HG02973 (cell line): ENCODE results near the gene INTS1.
"Not testable (repeated sequence)": the region's sequence is repeated elsewhere in the genome, so short reads cannot be mapped to it uniquely, and the experiment has no call there.

ENCODE experiments used
- ATAC-seq: cut with Tn5 transposase; IDR thresholded peaks from one replicate; pipeline ENCODE4 v1.9.1; 2021; ENCODE audit warnings: moderate library complexity; ENCODE audit not compliant: unreplicated experiment

Gene INTS1

DNA sequence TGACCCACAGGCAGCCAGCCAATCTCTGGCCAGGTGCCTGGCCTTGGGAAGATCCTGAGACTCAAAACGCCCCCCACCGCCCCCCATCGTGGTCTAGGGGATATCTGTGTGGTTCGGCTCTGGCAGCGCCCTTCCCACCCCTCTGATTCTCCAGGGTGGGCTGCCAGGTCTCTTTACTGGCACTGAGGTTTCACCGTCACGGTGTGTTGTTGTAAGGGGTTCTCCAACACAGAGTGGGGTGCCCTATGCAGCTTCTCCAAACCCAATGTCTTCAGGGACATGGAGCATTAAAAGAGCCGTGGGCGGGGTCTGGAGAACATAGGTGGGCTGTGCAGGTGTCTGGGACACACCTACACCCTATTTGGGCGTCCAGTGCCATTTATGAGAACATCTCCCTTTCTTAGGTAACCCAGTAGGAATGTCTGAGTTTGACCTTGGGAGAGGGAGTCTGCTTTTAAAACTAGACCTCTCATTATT, 27.8 kb upstream of the INTS1 start:
- ATAC-seq = no peak

DNA sequence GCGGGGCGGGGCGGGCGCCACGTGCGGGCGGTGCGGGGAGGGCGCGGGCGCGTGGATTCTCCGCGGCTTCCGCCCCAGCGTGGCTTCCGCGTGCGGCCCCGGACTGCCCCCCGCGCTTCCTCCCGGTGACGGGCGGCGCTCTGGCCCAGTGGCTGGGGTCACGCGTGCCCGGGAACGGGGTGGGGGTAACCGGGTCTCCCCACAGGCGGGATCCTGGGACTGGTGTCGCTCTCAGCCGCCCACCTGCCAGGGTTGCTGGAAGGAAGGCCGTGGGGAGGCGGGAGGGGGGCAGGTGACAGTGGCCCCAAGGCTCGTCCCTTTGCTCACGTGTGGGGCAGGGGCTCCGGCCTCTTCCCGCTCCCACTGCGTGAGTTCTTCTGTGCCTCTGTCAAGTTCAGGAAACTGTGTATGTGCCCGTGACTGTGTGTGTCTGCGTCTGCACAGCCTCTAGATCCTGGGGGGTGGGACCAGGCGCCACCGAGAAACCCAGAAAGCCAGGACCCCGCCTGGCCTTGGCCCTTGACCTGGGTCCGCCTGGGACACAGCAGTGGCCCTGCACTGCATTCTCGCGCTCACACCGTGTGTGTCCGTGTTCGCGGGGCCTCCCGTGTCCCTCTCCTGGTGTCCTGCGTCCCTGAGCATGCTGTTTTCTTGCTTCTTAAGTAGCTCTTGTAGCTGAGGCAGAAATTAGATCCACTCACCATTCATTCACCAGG, 27.2 kb upstream of the INTS1 start:
- ATAC-seq = peak; percentile 8

DNA sequence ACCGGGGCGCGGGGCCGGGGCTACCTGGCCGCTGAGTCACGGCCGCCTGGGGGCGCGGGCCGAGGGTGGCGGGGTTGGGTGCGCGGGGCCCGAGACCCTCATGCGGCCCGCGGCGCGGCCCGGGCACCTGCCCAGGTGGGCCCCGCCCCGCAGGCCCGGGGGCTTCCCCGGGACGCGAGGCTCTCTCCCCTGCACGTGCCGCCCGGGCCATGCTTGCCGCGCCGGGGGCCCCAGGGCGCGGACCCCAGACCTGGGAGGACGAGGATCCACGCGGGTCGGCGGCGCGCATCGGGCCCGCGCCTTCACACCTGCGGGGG, 26.7 kb upstream of the INTS1 start:
- peak; percentile 13 for ATAC-seq

DNA sequence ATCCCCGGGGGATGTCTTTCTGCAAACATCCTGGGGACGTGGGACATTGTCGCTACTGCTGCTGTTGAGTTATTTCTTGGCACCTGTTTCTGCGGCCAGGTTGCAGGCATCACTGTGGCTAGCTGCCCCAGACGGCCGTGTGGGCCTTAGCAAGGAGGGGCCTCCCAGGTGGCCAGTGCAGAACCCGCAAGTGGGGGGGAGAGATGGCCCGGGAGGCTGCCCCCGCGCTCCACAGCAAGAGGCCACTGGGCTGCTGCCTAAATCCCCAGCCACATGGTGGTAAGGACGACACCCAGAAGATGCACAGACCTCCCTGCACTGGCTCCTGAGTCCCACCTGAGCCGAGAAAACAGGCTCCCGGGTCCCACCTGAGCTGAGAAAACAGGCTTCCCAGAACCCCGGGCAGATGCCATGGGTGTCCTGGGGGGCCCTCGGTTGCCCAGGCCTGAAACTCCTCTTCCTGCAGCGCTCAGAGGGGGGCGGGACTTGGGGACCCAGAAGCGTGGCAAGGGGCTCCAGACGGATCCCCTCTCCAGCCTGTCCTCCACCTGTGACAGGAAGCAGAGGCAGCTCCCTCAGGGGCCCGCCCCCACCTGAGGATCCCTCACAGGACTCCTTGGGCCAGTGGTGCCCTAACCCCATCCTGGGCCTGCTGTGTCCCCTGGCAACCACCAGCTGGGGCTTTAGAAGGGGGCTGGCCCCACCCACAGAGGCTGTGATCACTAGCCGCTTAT, 25.4 kb upstream of the INTS1 start:
- ATAC-seq = no peak

DNA sequence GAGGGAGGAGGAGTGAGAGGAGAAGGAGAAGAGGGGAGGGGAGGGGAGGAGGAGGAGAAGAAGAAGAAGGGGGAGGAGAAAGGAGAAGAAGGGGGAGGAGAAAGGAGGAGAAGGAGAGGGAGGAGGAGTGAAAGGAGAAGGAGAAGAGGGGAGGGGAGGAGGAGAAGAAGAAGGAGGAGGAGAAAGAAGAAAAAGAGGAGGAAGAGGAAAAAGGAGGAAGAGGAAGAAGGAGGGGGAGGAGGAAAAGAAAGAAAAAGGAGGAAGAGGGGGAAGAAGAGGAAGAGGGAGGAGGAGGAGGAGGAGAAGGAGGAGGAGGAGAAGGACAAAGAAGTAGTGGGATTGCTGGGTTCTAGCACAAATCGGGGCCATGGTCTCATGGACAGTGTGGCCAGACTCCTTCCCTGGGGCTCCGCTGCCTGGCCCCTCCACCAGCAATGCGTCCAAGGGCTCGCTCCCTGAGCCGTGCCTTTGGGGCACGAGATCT, 22.1 kb upstream of the INTS1 start:
- no peak for ATAC-seq

DNA sequence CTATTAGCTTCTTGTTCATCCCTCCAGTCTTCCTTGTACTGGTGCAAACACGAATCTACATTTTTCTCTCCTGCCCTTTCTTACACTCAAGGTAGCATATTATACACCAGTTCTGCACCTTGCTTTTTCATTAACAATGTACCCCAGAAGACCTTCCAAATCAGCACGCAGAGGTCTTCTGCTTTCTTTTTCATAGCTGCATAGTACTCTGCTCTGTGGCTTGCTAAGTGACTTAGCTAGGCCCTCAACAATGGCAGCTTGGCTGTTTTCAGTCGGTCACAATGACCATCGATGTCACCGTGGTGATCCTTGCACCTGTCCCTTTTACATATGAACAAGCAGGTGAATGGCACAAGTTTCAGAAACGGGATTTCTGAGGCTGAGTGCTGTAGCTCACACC, 21.2 kb upstream of the INTS1 start:
- no peak for ATAC-seq

DNA sequence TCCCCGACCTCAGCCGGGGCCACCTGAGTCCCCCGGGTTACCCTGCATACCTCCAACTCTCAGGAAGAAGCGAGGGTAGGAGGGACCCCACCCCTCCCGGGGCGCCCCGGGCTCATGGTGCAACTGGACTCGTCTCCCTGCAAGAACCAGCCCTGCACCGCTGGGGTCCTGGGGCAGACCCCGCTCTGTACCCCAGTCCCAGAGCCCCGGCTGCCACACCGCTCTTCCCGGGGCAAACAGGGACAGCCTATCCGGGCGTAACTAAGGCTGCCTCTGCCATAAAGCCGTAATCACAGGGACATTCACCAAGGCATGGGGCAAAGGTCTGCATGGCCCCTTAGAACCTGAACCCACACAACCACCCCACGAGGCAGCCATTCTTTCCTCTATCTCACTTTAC, 19.7 kb upstream of the INTS1 start:
- ATAC-seq = no peak

DNA sequence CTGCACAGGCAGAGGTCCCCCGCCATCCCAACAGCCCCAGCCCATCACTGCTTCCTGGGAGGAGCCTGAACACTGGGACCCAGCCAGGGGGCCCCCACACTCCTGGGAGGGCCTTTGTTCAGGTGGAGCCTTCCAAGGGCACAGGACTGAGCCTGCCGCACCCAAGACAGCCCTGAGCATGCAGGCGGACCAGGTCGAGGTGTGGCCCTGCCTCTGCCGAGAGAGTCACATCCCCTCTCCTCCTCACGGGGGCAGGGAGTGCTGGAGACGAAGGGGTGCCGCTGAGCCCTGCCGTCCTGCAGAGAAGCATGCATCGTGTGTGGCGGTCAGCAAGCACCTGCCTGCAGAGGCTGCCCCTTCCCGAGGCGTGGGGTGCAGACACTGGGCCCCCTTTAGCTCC, 19.0 kb upstream of the INTS1 start:
- ATAC-seq = no peak

DNA sequence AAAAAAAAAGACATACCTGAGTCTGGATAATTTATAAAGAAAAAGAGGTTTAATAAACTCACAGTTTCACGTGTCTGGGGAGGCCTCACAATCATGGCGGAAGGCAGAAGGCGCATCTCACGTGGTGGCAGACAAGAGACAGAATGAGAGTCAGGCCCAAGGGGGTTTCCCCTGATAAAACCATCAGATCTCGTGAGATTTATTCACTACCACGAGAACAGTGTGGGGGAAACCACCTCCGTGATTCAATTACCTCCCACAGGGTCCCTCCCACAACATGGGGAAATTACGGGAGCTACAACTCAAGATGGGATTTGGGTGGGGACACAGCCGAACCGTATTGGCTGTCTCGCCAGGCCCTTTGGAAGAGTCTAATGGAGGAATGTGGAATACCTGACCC, 17.3 kb upstream of the INTS1 start:
- ATAC-seq = no peak

DNA sequence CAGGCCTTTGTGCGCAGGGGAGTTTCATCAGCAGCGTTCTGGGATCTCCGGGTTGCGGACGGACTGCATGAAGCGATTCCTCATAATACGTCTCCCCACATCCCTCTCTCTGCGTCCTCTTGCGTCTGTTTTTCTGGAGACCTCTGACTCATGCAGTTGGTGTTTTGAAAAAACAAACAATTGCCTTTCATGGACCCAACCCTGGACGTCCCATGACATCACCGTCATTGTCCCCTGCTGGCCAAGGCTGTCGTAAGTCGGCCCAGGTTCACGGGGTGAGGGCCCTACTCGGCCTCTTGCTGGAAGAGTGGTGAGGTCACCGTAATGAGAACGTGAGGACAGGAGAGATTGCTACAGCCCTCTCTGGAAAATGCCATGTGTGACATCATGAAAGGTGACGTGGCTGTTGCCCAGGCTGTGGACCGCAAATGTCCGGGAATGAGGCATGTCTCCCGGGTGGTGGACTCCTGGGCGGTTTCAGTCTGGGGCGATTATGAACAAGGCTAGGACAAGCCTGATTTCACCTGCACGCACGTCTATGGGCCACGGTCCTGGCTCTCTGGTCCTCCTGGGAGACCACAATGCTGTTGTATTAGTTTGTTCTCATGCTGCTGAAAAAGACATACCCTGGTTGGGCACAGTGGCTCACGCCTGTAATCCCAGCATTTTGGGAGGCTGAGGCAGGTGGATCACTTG, 16.5 kb upstream of the INTS1 start:
- no peak for ATAC-seq

DNA sequence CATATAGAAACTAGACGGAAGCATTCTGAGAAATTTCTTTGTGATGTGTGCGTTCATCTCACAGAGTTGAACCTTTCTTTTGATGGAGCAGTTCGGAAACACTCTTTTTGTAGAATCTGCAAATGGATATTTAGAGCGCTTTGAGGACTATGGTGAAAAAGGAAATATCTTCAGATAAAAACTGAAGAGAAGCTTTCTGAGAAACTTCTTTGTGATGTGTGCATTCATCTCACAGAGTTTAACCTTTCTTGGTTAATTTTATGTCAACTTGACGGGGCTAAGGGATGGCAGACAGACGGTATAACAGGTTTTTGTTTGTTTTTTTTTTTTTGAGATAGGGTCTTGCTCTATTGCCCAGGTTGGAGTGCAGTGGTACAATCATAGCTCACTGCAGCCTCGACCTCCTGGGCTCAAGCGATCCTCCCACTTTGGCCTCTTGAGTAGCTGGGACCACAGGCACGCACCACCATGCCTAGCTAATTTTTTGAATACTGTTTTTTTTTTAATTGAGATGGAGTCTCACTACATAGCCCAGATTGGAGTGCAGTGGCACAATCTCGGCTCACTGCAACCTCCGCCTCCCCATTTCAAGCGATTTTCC, 15.2 kb upstream of the INTS1 start:
- not testable (repeated sequence) for ATAC-seq

DNA sequence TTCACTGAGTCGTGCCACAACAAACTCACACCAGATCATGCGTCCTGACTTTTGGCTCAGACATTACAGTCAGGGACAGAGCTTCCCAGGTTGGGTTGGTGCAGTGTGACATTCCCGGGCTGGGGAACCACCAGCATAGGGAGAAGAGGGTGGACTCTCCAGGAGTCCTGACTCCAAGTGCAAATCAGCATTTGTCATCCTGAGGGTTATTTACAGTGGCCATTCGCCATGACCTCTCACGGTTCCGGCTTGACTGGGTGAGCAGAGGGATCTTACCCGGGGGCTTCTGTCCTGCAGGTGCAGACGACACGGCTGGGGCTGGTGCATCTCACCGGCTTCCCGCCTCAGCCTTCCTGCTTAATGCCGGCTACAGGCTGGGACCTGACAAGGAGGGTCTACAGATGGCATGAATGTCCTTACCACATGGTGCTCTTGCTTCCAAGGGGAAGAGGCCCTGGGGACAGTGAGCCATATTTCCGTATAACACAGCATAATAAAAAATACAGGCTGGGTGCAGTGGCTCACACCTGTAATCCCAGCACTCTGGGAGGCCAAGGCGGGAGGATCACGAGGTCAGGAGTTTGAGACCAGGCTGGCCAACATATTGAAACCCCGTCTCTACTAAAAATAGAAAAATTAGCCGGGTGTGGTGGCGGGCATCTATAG, 12.5 kb upstream of the INTS1 start:
- ATAC-seq = no peak

DNA sequence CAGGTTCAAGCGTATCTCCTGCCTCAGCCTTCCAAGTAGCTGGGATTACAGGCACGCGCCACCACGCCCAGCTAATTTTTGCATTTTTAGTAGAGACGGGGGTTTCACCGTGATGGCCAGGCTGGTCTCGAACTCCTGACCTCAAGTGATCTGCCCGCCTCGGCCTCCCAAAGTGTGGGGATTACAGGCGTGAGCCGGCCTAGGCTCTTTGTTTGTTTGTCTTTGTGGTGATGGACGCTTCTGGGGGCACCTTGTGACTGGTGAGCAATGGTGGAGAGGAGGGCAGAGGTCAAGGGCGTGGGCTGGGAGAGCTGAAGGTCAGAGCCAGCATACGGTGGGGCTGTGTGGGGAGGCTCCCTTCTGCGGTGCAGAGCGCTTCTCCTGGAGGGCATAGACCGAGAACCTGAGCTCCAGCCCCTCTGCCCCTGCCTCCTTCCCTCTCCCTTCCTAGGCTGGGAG, 11.3 kb upstream of the INTS1 start:
- ATAC-seq = not testable (repeated sequence)

DNA sequence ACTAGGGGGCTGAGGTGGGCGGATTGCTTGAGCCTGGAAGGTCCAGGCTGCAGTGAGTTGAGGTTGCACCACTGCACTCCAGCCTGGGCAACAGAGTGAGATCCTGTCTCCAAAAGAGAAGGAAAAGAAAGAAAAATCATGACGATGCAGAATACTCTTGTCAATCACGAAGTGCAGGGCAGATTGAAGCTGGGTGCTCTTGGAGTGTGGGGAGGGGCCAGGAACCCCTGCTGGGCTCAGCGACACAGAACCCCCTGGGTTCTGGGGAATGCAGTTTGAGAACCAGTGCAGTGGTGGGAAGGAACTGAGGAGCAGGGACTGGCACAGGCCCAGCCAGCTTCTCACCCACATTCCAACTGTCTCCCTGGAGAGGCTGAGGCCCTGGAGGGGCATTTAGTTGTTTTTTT, 10.8 kb upstream of the INTS1 start:
- no peak for ATAC-seq

DNA sequence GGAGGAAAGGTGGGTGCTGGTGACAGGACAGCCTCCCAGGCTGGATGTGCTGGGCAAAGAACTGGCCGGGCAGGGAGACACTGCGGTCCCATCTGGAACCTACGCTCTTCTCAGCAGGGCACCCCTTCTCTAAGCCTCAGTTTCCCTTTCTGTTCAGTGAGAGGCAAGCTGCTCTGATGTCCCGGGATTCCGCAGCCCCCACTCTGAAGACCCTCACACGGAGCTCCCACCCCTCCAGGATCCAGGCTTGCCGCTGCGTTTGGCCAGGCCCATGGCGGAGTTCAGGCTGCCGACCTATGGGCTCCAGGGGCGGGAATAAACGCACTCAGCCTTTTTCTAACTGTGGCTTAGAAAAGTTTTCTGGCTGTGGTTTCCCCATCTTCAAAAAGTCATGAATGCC, 10.2 kb upstream of the INTS1 start:
- ATAC-seq = no peak

DNA sequence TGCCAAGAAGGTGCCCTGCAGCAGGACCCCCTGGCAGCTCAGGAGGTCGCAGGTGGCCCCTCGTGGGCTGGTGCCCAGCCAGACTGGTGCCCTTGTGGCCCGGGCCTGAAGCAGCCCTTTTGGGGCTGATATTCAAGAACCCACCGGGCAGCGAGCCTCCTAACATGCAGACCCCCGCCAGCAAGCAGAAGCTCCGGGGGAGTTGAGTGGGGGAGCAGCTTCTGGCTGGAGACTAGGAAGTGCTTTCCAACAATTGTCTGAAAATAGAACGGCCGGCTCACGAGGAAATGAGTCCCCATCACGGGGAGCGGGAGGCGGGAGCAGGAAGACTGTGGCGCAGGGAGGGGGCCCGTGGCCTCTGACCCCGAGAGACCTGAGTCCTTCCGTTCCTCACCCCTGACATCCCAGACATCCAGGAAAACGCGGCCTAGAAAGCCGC, 9.5 kb upstream of the INTS1 start:
- no peak for ATAC-seq

DNA sequence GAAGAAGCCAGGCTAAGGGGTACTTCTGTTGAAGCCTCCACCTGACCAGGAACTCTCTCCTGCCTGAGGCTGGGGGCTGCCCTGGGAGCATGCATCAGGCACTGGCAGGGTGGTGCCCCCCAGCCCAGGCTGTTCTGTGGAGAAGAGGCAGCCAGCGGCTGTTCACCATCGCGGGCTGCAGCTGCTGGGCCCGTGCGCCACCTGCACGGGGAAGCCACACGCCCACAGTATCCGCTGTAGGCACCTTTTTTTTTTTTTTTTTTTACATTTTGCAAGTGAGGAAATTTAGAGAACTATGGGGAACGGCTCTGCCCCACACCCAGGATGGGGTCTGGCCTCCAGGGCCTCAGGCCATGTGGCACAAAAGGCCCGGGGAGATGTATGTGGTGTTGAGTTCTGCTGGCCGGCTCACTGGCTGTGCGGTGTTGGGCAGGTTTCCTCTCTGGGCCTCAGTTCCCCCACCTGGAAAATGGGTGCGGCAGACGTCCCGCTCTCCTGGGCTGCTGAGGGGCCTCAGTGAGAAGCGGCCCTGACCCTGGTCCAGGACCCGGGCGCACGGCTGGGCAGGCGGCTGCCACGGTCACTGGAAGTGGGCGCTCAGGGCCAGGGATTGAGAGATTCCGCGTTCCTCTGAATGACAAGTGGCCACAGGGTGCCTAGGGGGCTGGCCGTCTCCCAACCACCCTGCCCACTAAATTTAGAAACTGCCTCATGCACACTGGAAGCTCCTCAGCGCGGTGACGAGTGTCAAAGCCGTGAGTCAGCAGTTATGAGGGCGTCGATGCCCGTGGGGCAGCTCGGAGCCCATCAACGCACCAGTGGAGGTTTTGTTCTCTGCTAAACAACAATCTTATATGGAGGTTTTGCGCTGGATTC, 8.8 kb upstream of the INTS1 start:
- ATAC-seq = no peak

DNA sequence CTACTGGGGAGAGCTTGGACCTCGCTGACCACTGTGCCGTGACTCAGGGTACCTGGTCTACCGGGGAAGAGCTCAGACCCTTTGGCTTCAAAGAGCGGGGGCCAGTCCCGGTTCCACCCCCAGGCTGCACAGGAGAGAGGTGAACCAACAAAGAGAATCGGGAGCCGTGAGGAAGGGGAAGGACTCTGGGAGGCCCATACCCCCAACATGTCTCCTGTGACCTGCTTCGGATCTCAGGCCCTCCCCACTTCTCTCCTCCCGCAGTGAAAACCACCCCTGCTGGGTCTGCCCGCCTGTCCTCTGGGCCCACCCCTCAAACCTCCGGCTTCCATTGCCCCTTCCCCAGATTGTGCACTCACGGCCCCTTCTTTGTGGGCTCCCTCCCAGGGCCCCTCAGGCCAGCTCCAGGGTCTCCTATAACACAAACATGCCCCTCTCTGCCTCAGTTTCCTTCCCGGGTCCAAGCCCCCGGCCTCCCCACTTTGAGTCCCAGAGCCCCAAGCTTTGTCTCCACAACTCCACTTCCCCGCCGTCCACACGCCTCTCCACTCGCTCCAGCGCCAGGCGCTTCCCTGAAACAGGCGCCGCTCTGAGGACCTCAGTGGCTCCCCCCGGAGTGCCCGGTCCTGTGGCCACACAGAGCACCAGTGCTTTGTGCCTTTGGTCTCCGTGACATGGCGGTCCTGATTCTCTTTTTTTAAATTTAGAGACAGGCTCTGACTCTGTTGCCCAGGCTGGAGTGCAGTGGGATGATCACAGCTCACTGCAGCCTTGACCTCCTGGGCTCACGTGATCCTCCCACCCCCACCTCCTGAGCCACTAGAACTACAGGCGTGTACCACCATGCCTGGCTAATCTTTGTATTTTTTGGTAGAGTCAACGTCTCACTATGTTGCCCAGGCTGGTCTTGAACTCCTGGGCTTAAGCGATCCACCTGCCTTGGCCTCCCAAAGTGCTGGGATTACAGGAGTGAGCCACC, 7.5 kb upstream of the INTS1 start:
- ATAC-seq = no peak

DNA sequence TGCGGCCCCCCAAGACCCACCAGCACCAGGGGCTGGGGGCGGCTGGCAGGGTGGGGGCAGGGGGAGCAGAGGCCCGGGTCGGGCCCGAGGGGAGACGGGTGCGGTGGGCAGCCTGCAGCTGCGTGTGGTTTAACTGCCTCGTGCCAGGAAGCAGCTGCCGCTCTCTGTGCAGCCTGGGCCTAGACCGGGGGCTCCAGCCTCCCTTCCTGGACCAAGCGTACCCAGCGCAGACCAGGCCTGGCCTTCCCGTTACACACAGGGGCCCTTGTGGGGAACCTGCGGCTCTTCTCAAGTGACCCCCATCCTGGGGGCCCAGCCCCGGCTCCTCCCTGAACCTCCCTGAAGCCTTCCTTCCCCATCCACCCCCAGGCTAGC, 6.6 kb upstream of the INTS1 start:
- ATAC-seq = no peak
